B cell (primary cell): ENCODE measurements around the gene CBLB.

Experiments
- CTCF ChIP-seq: fragments of 200-600 bp; IDR thresholded peaks from one replicate; pipeline ENCODE4 v1.8.0; 2022; ENCODE audit warnings: antibody characterized with exemption, mild to moderate bottlenecking
- EZH2 ChIP-seq: IDR thresholded peaks from 2 replicates; pipeline ENCODE4 v1.6.1; 2012; ENCODE audit warnings: borderline replicate concordance, low read depth, mild to moderate bottlenecking, moderate library complexity, low read length; ENCODE audit not compliant: insufficient read depth, poor library complexity, severe bottlenecking

- TF ChIP-seq CTCF: no peak
- TF ChIP-seq EZH2: no peak
These were observed 5.2 kb downstream of the CBLB start for GRCh38 chr3:105863608-105864007.
